CD4-positive, alpha-beta T cell treated with Interleukin-4 for 4 hours (primary cell): Measurements from ENCODE around the gene RUNX1.
"Not testable (repeated sequence)": the region's sequence is repeated elsewhere in the genome, so short reads cannot be mapped to it uniquely, and the experiment has no call there.

Experiments used
- DNase-seq: peaks from one replicate; pipeline ENCODE4 v3.0.0-alpha.2; 2020

Gene RUNX1

DNA sequence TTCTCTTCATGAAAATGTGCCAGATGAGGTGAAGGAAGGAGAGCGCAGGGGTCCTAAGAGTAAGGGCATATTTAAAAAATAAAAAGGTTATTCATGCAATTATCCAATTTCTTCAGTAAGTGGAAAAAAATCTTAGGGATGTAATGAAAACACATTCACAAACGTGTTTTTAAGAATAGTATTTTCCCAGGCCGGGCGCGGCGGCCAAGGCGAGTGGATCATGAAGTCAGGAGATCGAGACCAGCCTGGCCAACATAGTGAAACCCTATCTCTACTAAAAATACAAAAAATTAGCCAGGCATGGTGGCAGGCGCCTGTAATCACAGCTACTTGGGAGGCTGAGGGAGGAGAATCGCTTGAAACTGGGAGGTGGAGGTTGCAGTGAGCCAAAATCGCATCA, 82.2 kb downstream of the RUNX1 start:
- not testable (repeated sequence) for DNase-seq

GRCh38 chr21:34965200-34966174, 83.6 kb downstream of the RUNX1 start:
- no peak for DNase-seq

GRCh38 chr21:34962586-34963222, 86.4 kb downstream of the RUNX1 start:
- DNase-seq: no peak

DNA sequence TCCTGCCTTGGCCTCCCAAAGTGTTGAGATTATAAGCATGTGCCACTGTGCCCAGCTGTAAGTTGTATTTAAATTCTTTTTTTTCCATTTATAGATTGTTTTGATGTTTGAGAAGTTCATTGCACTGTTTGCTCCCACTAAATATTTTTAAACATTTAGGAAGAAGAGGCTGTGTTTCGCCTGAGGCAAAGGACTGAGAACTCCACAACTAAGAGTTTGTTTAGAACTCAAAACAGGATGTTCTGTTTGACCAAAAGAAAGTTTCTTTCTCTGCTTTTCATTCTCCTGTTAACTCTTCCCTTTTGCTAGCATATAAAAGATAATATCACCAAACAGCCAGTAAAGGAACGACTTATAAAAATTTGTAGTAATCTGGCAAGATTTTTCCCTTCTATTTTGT, 87.0 kb downstream of the RUNX1 start:
- DNase-seq: no peak

DNA sequence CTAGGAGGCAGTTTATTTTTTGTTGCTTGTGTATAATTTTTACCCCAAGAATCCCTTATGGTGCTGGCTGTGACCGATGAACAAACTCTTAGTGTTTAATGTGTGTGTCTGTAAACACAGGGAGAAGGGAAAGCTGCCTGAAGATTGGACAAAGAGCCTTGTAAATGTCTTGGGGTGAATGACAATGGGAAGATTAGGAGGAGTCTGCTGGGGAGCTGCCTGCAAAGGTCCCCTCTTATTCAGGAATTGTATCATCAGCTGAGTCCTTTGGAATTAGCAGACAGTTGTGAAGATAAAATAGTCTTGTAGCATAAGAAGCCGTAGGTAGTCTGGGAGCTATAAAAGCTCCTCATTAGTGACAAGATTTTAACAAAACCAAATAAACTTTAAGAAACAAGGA, 88.4 kb downstream of the RUNX1 start:
- DNase-seq: no peak

- no peak for DNase-seq
Observed at GRCh38 chr21:34959607-34960006, 89.5 kb downstream of the RUNX1 start.

DNA sequence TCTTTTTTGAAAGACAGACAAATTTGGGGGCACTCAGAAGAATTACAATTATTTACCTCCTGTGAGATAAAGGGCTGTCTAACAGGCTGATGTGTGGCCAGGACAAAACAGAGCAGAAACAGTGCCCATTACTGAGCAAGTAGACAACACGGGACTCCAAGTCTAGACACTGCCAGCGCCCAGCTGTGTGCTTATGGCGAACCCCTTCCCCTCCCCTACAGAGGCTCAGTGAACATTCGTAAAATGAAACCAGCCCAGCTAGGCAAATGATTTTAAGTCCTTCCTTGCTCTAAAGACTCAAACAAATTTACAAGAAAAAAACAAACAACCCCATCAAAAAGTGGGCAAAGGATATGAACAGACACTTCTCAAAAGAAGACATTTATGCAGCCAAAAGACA, 91.1 kb downstream of the RUNX1 start:
- no peak for DNase-seq

DNA sequence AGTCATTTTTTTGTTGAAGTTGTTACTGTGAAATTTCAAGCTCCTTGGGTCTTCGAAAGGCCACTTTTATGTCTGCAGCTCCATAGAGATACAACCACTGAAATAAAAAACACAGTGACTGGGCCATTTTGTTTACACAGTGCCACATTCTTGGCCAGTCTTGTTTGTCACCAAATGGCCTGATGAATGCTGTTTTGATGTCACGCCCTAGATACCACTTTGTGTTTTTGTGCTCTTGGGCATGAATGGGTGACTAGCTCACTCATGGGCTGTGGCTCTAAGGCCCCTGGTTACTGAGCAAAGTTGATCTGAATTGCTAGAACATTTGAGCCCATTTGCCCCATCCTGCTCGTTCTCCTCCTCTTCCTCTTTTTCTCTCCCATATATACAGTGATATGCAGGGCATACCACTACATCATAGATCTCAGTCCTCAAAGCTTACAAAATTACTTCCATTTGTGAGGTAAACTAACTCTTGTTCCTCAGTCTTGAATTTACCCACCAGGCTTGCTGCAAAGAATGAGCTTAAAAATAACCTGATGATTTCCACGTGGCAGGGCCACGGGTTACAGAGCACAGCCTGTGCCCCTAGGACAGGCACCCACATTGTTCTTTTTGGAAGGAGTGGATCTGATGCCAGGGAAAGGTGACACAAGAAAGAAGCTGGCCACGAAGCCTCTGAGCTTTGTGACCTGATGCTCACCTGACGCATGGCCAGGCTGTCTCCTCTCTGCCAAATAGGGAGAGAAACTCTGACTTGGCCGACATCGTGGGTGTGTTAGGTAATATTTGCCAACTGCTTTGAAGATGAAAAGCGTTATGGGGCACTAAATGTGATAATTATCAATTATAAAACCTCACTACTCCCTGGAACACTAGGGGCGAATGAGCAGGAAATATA, 92.4 kb downstream of the RUNX1 start:
- no peak for DNase-seq

- DNase-seq: no peak
Observed at GRCh38 chr21:34953950-34954349, 95.2 kb downstream of the RUNX1 start.

DNA sequence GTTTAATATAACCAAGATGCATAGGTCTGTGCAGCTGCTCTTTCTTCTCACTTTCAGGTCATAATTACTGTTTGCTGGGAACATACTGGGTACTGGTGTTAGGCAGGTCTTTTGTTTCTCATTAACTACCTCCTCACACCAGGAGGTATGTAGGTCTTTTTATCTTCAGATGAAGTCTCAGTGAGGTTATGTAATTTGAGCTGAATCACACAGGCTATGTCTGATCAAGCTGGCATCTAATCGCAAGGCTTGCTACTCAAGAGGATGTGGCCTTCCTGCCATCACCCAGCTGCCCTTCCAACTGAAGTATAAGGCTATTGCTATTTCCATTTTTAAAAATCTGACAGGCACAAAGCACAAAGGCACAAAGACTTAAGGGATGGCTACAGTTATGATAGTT, 96.4 kb downstream of the RUNX1 start:
- DNase-seq: no peak

GRCh38 chr21:34951868-34952267, 97.2 kb downstream of the RUNX1 start:
- not testable (repeated sequence) for DNase-seq

DNA sequence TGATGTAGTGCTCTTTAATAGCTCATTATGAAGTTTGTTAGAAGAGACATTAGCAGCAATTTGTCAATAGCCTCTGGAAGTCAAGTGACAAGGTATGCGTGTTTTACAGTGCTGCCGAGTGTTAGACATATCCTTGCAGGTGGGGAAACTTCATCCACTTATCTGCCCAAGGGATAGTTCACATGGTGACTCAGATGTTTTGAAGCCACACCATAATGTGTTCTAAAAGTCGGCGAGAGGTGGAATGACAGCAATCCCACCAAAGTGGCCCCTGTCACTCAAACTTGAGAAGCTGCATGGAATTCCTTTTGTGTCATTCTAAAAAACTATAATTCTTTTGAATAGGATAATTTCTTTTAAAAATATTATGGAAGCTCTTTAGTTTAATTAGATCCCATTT, 98.1 kb downstream of the RUNX1 start:
- DNase-seq: no peak

DNA sequence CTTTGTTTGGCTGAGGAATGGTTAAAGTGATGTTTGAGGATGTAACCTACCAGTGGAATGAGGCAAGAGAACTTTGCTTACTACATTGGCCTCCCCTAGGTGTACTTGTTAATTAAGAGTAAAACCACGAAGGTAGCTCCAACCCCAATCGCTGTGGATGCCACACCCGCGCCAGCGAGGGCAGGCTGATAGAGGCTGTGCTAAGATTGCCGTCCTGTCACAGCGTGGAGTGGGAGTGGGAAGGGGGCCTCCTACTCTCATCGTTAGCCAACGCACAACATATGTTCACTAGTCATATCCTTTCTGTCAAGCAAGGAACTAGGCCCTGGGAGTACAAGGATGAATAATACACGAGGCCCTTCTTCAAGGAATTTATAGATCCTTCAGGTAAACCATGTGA, 99.6 kb downstream of the RUNX1 start:
- DNase-seq: no peak

DNA sequence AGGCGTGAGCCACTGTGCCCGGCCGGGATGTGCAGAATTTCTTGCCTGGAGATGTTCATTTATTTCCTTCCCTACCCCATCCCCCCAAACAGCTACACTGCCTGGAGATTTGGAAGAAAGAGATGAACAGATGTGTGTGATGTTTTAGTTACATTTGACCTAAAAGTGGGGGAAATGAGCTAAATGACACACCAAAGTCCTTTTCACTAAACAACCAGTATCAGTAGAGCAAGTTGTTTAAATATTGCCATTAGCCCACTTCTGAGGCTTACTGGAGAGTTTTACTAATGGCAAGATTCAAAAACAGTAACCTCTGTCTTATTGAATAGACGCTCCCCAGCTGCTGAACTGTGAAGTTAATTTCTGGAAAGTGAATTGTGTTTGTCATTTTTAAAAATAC, 100.1 kb downstream of the RUNX1 start:
- DNase-seq: no peak

DNA sequence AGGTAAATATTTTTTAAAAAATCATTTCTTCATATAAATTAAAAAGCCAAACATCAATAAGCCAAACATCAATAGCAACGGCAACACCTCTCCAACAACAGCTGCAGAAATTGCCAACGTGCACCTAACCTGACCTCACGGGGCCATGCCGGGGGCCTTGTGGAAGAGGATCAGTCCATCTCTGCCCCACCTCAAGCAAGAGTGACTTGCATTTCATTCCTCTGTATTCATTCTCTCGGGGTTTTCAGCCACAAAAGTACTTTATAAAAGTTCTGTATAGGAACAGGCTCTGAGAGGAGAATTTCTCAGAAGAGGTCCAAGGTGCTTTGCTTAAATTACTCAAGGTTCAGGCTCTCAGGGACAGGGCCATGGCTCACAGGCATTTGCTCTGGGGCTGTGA, 100.9 kb downstream of the RUNX1 start:
- DNase-seq: no peak

GRCh38 chr21:34946916-34947534, 102.1 kb downstream of the RUNX1 start:
- DNase-seq: no peak

DNA sequence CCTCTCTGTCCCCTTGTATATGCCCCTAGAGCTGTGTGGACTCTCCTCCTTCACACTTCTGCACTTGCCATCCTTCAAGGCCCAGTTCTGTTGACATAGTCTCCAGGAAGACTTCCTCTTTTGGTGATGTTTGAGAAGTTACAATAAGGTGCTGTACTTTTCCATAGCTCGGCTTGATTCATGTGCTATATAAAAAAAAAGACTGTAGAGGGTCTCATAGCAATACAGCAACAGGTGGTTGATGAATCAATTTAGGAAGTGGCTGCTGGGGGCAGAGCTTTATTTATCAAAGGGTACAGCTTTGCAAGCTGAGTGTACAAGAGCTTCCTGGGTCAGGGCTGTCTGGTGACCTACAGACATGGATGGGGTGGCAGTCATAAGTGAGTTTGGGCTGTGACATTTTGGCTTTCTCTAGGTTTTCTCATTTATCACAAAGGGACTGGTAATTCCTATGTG, 102.7 kb downstream of the RUNX1 start:
- DNase-seq: peak; percentile 45

- DNase-seq: no peak
Observed at GRCh38 chr21:34945288-34945687, 103.8 kb downstream of the RUNX1 start.

DNA sequence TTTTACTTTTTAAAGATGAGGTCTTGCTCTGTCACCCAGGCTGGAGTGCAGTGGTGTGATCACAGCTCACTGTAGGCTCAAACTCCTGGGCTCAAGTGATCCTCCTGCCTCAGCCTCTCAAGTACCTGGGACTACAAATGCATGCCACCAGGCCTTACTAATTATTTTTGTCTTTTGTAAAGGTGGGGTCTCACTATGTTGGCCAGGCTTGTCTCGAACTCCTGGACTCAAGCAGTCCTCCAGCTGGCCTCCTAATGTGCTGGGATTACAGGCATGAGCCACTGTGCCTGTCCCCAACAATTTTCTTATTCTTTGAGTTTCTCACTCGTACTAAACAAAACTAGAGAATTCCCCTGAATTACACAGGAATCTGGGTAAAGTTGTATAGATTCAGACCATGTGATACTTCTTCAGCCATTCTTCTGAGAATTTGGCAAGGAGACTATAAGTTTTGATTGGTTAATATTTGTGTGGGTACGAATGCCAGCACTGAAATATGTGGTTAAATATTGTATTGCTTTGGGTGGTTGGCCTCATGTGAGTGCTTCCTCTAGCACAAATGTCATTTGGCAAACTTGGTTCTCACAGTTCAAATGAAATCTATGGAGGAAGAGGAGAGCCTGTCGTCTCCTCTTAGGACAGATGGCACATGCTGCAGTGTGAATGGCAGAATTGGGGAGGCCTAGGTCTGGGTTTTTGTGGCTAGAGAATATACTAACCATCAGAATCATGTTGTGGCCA, 104.9 kb downstream of the RUNX1 start:
- no peak for DNase-seq

- DNase-seq: no peak
Observed at GRCh38 chr21:34942911-34943310, 106.2 kb downstream of the RUNX1 start.

GRCh38 chr21:34941162-34941561, 107.9 kb downstream of the RUNX1 start:
- no peak for DNase-seq
